Activated CD4-positive, alpha-beta T cell treated with anti-CD3 and anti-CD28 coated beads, Interleukin-2, amount 50 U/mL, for 24 hours (primary cell): ENCODE data around the gene ISX.

Experiments
- DNase-seq, 2 donors: peaks; one replicate each; pipeline ENCODE4 v3.0.0-alpha.2; 2020; ENCODE audit warnings: low read depth in 1 of 2, low spot score in 1 of 2

ISX gene

DNA sequence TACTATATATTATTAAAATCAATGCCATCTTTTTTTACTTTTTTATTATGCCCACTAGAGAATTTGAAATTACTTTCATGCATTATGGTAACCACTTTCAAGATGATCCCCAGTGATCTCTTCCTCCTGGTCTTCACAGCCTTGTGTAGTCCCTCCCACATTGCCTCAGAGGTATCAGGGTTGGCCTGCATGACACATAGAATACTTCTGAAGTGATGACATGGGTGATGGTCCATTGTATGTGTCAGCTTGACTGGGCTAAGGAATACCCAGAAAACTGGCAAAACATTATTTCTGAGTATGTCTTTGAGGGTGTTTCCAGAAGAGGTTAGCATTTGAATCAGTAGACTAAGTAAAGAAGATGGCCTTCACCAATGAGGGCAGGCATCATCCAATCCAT is 14.2 kb upstream of the ISX start:
- DNase-seq, result no peak

DNA sequence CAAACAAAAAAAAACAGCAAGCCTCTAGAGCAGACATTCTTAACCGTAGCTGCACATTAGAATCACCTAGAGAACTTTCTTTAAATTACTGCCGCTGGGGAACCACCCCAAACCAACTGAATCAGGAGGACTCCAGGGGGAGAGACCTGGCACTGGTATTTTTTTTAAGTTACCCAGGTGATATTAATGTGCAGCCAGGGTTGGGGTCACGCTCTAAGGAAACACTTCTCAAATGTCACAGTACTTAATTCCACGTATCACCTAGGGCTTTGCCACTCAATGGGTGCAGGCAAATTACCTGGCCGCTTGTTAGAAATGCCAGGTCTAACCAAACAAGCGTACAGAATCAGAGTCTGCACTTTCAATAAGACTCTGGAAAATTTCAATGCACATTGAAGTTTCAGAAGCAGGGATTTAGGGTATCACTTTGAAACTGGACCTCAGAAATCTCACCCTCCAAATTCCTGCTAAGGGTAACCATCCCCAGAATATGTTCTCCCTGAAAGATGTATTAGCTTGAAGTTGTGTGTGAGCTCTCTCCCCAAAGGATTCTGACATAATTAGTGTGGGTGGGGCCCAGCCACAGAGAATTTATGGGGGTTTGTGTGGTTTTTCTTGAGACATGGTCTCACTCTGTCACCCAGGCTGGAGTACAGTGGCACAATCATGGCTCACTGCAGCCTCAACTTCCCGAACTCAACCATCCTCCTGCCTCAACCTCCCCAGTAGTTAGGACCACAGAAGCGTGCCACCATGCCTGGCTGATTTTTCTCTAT is 12.7 kb upstream of the ISX start:
- DNase-seq, result no peak

DNA sequence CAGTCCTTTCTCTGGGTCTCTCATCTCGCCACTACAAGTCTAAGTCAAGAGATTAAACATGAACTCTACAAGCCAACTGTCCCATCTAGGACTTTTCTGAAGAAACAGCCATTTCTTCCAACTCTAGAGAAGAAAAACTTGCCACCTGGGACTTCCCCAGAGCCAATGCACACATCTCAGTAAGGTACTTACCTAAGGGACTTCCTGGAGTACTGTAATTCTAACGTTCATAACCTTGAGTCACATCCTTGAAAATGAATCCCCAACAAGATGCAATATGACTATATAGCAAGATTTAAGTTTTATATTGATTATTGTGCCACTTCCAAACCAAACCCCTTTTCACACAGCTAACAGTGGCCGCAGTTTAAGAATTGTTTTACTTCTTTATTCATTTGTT is 11.9 kb upstream of the ISX start:
- DNase-seq, result no peak

DNA sequence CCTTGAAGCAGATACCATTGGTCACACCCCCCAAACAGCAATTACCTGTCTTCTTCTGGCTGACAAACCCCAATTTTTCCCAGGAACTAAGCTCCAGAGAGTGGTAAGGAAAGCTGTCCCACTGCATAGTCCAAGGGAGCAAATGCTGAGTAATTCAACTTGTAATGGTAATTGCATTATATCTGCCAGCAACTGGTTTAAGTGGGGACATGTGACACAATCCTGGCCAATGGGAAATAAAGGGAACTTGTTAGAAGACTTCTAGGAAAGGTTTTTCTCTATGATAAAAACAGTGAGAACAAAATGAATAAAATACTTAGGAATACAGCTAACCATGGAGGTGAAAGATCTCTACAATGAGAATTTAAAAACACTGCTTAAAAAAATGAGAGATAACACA is 9.5 kb upstream of the ISX start:
- no peak for DNase-seq

DNA sequence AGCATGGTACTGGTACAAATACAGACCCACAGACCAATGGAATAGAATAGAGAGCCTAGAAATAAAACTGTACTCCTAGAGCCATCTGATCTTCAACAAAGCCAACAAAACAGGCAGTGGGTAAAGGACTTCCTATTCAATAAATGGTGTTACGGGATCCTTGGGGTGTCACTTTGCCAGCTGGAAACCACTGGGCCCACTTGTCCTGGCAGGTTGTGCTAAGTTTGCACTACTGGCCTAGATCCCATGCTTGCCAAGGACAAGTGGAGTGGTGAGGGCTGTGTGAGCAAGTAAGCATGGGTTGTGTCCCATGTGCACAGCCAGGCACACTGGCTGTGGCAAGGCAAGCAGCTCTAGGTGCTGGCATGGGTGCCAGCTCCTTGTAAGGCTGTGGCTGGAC is 8.8 kb upstream of the ISX start:
- DNase-seq, result no peak

DNA sequence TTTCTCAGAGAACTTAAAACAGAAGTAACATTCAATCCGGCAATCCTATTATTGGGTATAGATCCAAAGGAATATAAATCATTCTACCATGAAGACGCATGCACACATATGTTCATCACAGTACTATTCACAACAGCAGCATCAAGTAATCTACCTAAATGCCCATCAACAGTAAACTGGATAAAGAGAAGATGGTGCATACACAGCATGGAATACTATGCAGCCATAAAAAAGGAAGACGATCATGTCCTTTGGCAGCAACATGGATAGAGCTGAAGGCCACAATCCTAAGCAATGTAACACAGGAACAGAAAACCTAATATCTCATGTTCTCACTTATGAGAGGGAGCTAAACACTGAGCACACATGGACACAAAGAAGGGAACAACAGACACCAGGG is 6.3 kb upstream of the ISX start:
- DNase-seq, result no peak

DNA sequence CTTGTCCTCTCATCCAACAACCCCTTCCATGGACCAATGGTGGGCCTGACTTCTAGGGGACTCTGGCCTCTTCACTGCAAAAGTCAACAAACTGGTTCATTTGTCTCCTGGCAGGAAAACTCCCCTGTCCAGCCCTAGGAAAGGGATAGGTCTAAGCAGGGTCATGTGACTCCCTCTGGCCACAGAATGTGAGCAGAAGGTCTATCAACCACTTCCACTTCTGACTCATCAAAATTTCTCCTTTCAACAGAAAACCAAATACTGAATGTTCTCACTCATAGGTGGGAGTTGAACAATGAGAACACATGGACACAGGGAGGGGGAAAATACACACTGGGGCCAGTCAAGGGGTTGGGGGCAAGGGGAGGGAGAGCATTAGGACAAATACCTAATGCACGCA is 1.3 kb upstream of the ISX start:
- no peak for DNase-seq

DNA sequence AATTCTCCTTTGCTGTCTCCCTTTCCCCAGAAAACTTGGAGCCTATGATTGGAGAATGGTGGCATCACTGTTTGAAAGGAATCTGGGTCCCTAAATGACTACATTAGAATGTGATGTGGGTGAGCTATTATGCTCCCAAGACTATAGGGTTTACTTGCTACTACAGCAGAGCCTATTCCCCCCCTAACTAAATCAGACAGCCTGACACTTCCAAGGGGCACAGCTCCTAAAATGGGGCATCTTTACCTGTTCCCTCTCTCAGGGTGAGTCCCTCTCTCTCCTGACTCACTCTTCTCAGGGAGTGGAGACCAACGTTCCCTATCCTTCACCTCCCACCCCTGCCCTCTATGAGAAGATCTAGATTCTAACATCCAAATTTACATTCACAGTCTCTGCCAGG is 775 bp upstream of the ISX start:
- no peak for DNase-seq

DNA sequence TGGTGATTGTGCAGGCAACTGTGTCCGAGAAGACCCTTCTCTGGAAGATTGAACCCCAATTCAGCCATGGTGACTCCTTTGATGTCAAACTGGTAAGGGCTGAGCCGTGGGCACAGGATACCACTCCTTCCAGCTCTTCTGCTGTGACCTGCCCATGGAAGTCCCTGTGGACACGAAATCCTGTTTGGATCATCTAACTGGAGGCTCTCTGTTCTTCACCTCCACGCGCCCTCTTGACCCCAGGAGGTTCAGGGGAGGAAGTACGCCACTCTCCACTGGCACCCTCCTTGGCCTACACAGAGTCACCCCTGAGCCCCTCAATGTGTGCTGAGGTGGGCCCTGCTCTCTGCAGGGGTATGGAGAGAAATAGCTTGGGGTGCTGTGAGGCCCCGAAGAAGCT is 810 bp downstream of the ISX start:
- DNase-seq, result no peak

DNA sequence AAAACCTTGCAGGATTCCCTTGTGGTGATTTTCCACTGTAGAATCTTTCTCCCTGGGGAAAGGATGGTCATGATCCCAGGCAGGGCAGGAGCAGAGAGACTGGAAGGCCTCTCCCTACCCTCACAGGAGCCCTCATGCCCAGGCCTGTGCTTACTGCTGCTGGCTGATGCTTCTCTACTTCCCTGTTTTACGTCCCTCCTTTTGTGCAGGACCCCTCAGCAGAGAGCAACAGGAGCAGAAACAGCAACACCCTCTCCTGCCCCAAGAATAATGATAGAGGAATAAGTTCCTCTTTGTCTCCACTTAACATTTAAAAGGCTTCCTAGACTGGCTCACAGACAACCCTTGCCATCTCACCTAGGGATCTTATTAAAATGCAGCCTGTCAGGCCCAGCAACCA is 3.6 kb downstream of the ISX start:
- no peak for DNase-seq

DNA sequence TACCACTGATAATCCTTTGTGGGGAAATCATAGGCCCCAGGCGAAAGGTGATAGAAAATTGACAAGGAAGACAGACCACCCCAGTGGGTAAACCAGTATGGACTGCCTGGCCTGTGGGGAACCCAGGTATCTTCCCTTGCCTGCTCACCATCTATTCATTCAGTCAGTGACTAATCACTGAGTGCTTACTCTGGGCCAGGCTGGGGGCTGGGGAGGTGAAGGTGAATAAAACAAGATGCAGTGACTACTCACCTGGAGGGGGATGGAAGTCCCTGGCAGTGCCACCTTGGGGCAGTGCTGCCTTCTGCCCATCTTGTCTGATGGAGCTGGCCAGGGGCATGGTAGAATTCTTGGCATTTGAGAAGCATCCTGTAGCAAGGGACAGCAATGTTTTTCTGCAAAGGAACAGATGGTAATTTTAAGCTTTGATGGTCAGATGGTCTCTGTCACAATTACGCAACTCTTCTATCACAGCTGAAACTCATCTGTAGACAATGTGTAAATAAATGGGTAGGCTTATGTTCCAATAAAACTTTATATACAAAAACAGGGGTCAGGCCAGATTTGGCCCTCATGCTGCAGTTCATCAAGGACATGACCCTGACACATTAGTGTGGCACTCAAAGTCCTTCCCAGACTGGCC is 4.6 kb downstream of the ISX start:
- no peak for DNase-seq

DNA sequence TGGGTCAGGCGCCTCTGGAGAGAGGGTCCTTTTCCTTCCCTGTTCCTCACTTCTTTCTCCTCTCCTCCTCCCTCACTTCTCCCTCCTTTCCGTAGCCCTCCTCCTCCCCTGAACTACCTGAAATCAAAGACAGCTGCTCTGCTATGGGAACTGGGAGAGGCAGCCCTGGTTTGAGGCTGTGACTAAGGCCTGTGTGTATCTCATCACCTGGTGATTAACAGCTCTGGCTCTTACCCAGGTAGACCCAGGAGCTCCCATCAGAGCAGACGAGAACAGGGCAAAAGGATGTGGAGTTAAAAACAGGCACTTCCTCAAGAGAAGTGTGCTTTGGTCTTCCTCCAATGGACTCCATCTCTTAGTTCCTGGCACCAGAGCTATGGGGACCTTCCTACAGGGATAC is 5.8 kb downstream of the ISX start:
- DNase-seq, result no peak

DNA sequence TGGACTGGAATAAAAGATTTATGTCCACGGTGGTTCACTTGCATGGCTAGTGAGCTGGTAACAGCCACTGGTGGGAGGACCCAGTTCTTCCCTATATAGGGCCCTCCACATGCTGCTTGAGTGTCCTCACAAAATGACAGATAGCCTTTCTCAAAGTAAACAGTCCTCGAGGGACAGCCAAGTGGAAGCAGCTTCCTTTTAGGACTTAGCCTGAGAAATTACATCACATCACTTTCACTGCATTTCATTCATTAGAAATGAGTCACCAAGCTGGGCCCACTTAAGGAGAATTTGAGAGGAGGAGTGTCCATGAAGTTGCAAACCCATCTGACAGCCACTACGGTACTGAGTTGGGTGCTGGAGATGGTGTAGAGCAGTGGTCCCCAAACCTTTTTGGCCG is 7.0 kb downstream of the ISX start:
- DNase-seq, result no peak

DNA sequence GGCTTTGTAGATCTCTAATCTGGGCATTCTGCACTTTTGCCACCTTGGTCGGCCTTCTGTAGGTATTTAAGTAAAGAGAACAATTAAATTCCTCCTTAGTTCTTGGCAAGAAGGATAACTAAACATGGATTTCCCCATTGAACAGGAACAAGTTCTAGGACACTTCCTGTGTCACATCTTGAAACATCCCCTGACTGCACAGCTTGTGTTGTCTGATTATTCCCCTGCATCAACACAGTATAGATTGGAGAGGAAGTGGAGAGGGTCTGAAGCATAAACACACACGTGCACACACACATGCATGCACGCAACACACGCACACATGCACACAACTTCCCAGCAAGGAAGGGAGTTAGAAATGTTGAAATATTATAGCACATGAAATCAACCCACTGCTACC is 8.6 kb downstream of the ISX start:
- no peak for DNase-seq

DNA sequence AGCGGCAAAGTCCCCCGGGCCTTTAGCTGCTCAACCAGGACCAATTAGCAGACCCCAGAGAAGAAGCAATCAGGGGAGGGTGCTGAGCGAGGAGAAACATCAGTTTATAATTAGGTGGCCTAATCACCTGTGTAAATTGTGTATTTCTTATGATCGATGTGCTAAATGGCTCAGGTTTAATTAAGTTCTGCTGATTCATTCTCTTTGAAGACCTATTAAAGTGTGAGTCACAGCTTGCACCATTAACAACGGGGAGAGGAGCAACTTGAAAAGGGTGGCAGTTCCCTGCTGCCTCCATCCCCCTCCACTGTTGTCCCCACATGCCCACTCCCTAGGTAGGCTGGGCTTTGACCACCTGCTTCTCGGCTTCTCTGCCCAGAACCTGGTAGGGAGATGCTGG is 10.7 kb downstream of the ISX start:
- DNase-seq, result no peak

DNA sequence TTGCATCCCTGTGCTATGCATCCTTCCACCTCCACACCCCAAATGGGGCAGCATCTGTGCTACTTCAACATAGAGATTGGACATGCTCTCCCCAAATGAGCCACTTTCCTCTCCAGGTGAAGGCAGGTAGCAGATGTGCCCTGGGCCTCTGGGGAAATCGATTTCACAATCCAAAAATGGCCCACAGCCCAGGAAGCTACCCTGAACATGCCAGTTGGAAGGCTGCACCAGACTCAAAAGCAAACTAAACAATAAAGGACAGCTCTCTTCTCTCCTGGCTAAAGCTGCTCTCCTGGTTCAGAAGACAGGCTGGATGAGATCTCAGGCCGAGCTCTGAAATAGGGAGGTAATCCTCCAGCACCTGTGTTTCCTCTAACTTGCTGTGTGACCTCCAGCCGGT is 19.7 kb downstream of the ISX start:
- no peak for DNase-seq

DNA sequence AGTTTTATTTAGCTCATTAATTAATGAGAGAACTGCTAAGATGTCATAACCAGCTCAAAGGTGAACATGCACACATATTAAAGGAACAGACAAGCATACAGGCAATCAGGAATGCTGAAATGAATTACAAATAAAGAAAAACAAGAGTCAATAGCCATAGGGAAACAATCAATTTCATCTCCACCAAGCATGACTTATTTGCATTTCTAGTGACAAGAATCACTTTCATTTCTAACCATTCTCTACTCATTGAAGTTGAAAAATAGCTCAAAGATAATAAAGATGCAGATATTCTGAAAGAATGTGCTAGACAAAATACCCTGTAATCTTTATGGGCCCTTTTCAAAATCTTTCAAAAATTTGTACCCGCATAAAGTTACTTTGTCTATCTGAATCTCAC is 23.2 kb downstream of the ISX start:
- no peak for DNase-seq

DNA sequence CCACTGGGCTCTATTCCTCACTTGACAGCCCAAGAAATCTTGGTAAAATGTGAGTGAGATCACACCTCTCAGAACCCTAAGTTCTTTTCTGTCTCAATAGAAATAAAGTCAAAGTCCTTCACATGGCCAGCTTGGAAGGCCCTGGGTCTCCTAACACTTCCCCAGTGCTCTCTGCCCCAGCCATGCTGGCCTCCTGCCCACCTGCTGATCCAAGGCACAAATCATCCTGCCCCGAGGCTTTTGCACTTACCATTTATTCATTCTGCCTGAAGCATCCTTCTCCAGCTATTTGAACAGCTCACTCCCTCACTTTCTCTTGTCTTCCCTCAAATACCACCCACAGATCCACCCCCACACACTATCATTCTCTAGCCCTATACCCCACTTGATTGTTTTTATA is 26.4 kb downstream of the ISX start:
- no peak for DNase-seq

DNA sequence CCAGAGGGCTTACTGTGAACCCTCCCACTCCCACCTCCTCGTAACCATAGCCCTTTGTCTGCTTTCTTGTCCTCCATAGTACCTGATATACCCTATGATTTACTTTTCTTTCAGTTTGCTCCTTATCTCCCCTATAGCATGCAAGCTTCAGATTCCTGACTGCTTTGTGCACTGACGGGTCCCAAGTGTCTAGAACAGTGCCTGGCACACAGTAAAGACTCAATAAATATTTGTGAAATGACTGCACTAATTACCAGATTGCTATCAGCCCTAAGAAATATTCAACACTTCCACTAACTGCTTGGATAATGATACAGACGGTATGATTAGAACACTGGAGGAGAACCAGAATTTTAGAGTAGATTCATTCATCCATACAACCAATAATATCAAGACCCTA is 33.0 kb downstream of the ISX start:
- no peak for DNase-seq

DNA sequence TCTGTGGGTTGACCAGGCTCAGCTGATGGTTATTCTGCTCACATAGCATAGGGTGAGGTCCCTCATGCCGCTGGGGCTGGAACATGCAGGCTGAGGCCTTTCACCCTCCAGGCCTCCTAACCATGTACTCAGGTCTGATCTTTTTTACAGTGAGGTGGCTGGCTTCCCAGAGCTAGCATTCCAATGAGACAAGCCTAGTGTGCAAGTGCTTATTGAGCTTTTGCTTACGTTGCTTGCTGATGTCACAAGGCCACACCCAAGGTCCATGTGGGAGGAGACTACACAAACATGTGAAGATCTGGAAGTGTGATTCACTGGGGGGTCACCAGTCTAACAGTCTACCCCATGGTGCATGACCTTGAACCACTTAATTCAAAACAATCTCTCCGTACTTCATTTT is 33.9 kb downstream of the ISX start:
- DNase-seq, result no peak

DNA sequence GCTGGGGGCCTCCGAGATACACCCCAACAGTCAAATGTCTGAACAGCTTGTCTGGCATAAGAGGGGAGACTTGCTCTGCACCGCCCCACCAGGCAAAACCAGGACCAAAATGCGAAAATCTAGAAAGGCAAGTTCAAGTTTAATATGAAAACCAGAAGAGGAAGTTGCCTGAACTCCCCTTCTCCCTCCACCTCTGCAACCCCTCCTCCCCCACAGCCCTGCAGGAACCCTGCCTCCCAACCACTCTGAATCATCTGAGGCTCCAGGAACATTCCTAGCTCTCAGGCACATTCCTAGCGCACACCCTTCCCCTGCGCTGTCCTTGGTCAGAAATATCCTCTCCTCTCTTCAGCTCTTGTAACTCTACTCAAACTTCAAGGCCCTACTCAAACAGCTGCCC is 36.7 kb downstream of the ISX start:
- DNase-seq, result no peak

DNA sequence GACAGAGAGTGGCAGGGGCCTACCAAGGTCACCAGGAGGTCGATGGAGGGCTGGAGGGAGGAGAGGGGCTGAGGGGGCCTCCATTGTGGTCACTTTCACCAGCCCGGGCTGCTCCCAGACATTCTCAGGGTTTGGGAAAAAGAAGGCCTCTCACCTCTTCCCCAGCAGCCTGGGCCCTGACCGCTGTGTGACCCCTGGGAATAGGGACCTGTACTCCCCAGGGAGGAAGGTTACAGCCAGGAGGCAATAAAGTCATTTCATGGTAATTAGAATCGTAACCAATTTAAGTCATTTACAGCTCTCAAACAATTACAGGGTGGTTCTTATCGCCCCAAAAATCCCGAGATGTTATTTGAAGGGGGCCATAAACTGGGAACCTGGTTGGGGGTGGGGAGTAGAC is 37.8 kb downstream of the ISX start:
- no peak for DNase-seq

DNA sequence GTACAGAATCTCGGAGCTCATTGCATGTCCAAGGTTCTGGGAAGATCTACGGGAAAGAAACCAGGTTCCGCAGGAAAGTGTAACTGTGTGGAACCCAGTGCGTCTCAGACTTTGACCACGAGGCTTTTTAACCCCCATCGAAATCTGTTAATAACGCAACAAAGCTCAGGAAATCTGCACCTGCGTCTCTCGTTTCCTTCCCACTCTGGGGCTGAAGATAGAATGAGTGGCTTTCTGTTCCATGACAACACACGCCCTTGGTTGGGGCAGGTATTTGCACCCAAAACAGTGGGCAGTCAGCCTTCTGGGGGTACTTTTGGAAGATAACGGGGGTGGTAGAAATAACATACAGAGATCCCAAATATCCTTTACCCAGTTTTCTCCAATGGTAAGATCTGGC is 38.5 kb downstream of the ISX start:
- no peak for DNase-seq
